Duodenal mucosa (tissue), 2 donors: ENCODE measurements around the gene C6orf89.

ENCODE experiments used
- H3K27ac ChIP-seq: one replicate; pipeline ENCODE4 v1.7.0; 2013; ENCODE audit warnings: low read depth, low read length
- H3K27me3 ChIP-seq, 2 donors: one replicate each; pipeline ENCODE4 v1.7.0; 2013; ENCODE audit warnings: low read length in 2 of 2, control low read depth in 1 of 2; ENCODE audit not compliant: insufficient read depth in 2 of 2, control insufficient read depth in 1 of 2
- H3K36me3 ChIP-seq, 2 donors: one replicate each; pipeline ENCODE4 v1.7.0; 2013; ENCODE audit warnings: low read length in 2 of 2, control low read depth in 1 of 2; ENCODE audit not compliant: insufficient read depth in 2 of 2, control insufficient read depth in 1 of 2
- H3K4me1 ChIP-seq, 2 donors: one replicate each; pipeline ENCODE4 v1.7.0; 2013; ENCODE audit warnings: low read length in 2 of 2, control low read depth in 1 of 2; ENCODE audit not compliant: insufficient read depth in 2 of 2, control insufficient read depth in 1 of 2
- H3K4me3 ChIP-seq, 2 donors: one replicate each; pipeline ENCODE4 v1.7.0; 2013; ENCODE audit warnings: low read length in 2 of 2, low read depth in 1 of 2
- H3K9ac ChIP-seq, 2 donors: one replicate each; pipeline ENCODE4 v1.7.0; 2013; ENCODE audit warnings: low read length in 2 of 2, low read depth in 1 of 2
- H3K9me3 ChIP-seq, 2 donors: one replicate each; pipeline ENCODE4 v1.7.0; 2013; ENCODE audit warnings: low read length in 2 of 2, control low read depth in 1 of 2; ENCODE audit not compliant: control insufficient read depth in 1 of 2

Gene C6orf89

GRCh38 chr6:36843170-36843569 is 42.6 kb upstream of the C6orf89 start:
- H3K27ac ChIP-seq, result no peak overlapping the region
- H3K4me1 ChIP-seq, result peaks cover 17 to 22% of the 10 kb centered on the region in 2 donors
- H3K4me3 ChIP-seq, result no peak overlapping the region

GRCh38 chr6:36844232-36845170 is 41.3 kb upstream of the C6orf89 start:
- Histone ChIP-seq H3K4me1 (peaks cover 24 to 28% of the 10 kb centered on the region in 2 donors), H3K9me3 (no peaks in the 10 kb centered on the region), H3K27ac (no peak overlapping the region), H3K4me3 (no peak overlapping the region), H3K36me3 (no peaks in the 10 kb centered on the region), H3K27me3 (peaks cover 0 to 3% of the 10 kb centered on the region in 2 donors), H3K9ac (no peak overlapping the region)

More at GRCh38 chr6:36843170-36843569, 42.6 kb upstream of the C6orf89 start:
- Histone ChIP-seq H3K9me3 (no peaks in the 10 kb centered on the region), H3K36me3 (no peaks in the 10 kb centered on the region), H3K9ac (no peak overlapping the region), H3K27me3 (peaks cover 7 to 15% of the 10 kb centered on the region in 2 donors)

DNA sequence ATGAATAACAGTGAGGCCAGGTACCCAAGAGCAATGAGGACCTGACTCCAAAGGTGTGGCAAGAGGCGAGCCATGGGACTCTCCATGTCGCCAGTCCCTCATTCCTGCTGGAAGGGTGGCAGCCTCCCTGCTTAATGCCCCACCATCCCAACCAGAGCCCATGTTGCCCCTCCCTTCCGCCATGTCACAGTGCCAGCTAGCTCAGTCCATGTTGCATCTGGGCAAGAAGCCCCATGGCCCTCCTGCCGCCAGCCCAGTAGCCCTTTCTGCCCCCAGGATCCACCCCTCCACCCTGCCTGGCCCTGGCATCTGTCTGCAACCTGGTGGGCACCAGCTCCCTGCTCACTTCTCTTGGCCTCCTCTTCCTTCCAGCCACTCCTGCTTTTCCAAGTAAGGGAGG is 40.5 kb upstream of the C6orf89 start:
- H3K4me3 ChIP-seq, result no peak overlapping the region
- H3K27ac ChIP-seq, result no peak overlapping the region
- peaks cover 0 to 3% of the 10 kb centered on the region in 2 donors for H3K27me3 ChIP-seq
- H3K9ac ChIP-seq, result no peak overlapping the region
- no peaks in the 10 kb centered on the region for H3K36me3 ChIP-seq
- H3K4me1 ChIP-seq, result peaks cover 23 to 27% of the 10 kb centered on the region in 2 donors
- no peaks in the 10 kb centered on the region for H3K9me3 ChIP-seq

- Histone ChIP-seq H3K4me3 (no peak overlapping the region), H3K9ac (no peak overlapping the region), H3K27me3 (no peaks in the 10 kb centered on the region), H3K27ac (no peak overlapping the region), H3K36me3 (no peaks in the 10 kb centered on the region), H3K4me1 (peaks cover 18 to 19% of the 10 kb centered on the region in 2 donors), H3K9me3 (no peaks in the 10 kb centered on the region)
These were observed 38.6 kb upstream of the C6orf89 start for GRCh38 chr6:36847152-36847551.

DNA sequence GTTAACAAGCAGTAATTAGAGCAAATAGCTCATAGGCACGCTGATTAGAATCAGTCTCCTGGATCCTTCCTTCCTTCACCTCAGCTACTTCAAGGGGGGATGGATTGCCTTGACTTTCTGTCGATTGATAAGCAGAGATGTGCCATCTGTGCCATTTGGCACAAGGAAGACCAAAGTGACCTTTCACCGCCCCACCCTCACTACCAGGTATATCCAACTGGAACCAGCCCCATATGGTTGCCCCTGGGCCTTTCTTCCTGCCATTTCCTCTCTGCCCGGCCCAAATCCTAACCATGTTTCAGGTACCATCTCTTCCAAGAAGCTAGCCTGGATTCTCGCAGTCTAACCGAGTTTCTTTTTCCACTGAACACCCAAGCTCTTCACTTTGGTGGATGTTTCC is 37.8 kb upstream of the C6orf89 start:
- no peak overlapping the region for H3K4me3 ChIP-seq
- H3K9ac ChIP-seq, result no peak overlapping the region
- H3K9me3 ChIP-seq, result no peaks in the 10 kb centered on the region
- H3K27me3 ChIP-seq, result no peaks in the 10 kb centered on the region
- no peak overlapping the region for H3K27ac ChIP-seq
- peaks cover 18 to 19% of the 10 kb centered on the region in 2 donors for H3K4me1 ChIP-seq
- no peaks in the 10 kb centered on the region for H3K36me3 ChIP-seq

- peak overlapping the region in 1 of 2 donors; percentile 25 for H3K9ac ChIP-seq
- H3K4me1 ChIP-seq, result peaks cover 18 to 19% of the 10 kb centered on the region in 2 donors
- peaks cover 0 to 5% of the 10 kb centered on the region in 2 donors for H3K36me3 ChIP-seq
- peak overlapping the region; percentile 48 to 57 for H3K4me3 ChIP-seq
- H3K27ac ChIP-seq, result no peak overlapping the region
- H3K27me3 ChIP-seq, result no peaks in the 10 kb centered on the region
- H3K9me3 ChIP-seq, result no peaks in the 10 kb centered on the region
These were observed 36.9 kb upstream of the C6orf89 start for GRCh38 chr6:36848658-36849441.

GRCh38 chr6:36850021-36850420 is 35.7 kb upstream of the C6orf89 start:
- no peaks in the 10 kb centered on the region for H3K27me3 ChIP-seq
- H3K36me3 ChIP-seq, result peaks cover 0 to 11% of the 10 kb centered on the region in 2 donors
- H3K9ac ChIP-seq, result no peak overlapping the region
- H3K9me3 ChIP-seq, result no peaks in the 10 kb centered on the region
- no peak overlapping the region for H3K27ac ChIP-seq
- H3K4me1 ChIP-seq, result peaks cover 18 to 19% of the 10 kb centered on the region in 2 donors
- no peak overlapping the region for H3K4me3 ChIP-seq

DNA sequence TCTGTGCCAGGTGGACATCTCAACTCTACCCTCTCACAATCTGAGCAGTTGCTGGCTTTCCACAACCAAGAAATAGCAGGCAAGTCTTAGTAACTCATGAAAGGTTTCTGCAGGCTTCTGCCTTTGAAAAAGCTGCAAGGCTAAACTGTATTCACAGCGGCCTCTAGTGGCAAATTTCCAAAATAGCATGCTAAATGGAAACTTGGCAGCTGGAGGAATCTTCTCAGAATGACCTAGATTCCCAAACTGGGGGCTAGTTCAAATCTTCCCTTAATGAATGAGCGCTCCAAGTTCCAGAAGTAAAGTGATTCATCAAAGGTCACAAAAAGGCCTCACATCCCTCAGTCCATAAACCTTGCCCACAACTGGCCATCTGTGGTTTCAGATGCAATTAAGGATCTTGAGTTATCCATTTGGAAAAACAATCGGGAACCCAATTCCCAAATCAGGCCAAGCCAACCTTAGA is 34.6 kb upstream of the C6orf89 start:
- peaks cover 11 to 22% of the 10 kb centered on the region in 2 donors for H3K36me3 ChIP-seq
- no peaks in the 10 kb centered on the region for H3K9me3 ChIP-seq
- H3K9ac ChIP-seq, result no peak overlapping the region
- no peak overlapping the region for H3K27ac ChIP-seq
- peaks cover 18 to 19% of the 10 kb centered on the region in 2 donors for H3K4me1 ChIP-seq
- no peak overlapping the region for H3K4me3 ChIP-seq
- H3K27me3 ChIP-seq, result no peaks in the 10 kb centered on the region

- peaks cover 14 to 27% of the 10 kb centered on the region in 2 donors for H3K36me3 ChIP-seq
- no peak overlapping the region for H3K27ac ChIP-seq
- peaks cover 18 to 19% of the 10 kb centered on the region in 2 donors for H3K4me1 ChIP-seq
- H3K4me3 ChIP-seq, result no peak overlapping the region
- H3K9me3 ChIP-seq, result no peaks in the 10 kb centered on the region
- no peaks in the 10 kb centered on the region for H3K27me3 ChIP-seq
- H3K9ac ChIP-seq, result no peak overlapping the region
These were observed 34.1 kb upstream of the C6orf89 start for GRCh38 chr6:36851626-36852025.
